ENCODE measurements around the gene PIN4. TPM values are rescaled to one million over a fixed set of nuclear protein-coding genes. Genes with fewer than 3 reads are reported as not detected.

The PIN4 gene
- total and polyA plus RNA-seq, 2 experiments from 2014 or later = 3.5 to 80.6 TPM

DNA sequence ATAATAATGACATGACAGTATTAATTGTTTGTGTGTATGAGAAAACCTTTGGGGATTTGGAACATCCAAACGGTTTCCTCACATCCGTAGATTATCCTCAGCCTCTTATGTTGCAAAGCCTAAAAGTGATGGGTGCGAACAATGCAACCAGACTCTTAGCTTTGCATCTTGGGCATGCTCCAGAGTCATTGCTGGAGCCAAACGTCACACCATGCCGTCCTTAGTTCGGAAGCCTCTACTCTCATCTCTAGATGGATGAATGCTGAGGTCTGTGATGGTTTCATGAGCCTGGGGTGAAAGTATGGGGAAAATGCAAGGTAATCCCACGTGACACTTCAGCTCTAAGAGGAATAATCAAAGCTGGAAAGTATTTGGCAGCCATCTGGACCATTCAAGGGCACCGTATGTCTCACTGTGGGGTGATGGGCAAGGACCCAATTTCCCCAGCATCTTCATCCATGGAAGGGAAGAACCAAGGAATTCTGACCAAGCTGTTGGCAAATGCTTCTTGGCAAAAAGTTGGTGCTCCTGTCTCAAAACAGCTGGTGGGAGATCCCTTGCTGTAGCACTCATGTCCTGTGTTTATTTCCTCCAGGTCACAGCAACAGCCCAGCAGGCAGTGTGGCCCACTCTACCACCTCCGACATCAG is 43.6 kb upstream of the PIN4 start (continued):
- TF ChIP-seq, protein P1, sequence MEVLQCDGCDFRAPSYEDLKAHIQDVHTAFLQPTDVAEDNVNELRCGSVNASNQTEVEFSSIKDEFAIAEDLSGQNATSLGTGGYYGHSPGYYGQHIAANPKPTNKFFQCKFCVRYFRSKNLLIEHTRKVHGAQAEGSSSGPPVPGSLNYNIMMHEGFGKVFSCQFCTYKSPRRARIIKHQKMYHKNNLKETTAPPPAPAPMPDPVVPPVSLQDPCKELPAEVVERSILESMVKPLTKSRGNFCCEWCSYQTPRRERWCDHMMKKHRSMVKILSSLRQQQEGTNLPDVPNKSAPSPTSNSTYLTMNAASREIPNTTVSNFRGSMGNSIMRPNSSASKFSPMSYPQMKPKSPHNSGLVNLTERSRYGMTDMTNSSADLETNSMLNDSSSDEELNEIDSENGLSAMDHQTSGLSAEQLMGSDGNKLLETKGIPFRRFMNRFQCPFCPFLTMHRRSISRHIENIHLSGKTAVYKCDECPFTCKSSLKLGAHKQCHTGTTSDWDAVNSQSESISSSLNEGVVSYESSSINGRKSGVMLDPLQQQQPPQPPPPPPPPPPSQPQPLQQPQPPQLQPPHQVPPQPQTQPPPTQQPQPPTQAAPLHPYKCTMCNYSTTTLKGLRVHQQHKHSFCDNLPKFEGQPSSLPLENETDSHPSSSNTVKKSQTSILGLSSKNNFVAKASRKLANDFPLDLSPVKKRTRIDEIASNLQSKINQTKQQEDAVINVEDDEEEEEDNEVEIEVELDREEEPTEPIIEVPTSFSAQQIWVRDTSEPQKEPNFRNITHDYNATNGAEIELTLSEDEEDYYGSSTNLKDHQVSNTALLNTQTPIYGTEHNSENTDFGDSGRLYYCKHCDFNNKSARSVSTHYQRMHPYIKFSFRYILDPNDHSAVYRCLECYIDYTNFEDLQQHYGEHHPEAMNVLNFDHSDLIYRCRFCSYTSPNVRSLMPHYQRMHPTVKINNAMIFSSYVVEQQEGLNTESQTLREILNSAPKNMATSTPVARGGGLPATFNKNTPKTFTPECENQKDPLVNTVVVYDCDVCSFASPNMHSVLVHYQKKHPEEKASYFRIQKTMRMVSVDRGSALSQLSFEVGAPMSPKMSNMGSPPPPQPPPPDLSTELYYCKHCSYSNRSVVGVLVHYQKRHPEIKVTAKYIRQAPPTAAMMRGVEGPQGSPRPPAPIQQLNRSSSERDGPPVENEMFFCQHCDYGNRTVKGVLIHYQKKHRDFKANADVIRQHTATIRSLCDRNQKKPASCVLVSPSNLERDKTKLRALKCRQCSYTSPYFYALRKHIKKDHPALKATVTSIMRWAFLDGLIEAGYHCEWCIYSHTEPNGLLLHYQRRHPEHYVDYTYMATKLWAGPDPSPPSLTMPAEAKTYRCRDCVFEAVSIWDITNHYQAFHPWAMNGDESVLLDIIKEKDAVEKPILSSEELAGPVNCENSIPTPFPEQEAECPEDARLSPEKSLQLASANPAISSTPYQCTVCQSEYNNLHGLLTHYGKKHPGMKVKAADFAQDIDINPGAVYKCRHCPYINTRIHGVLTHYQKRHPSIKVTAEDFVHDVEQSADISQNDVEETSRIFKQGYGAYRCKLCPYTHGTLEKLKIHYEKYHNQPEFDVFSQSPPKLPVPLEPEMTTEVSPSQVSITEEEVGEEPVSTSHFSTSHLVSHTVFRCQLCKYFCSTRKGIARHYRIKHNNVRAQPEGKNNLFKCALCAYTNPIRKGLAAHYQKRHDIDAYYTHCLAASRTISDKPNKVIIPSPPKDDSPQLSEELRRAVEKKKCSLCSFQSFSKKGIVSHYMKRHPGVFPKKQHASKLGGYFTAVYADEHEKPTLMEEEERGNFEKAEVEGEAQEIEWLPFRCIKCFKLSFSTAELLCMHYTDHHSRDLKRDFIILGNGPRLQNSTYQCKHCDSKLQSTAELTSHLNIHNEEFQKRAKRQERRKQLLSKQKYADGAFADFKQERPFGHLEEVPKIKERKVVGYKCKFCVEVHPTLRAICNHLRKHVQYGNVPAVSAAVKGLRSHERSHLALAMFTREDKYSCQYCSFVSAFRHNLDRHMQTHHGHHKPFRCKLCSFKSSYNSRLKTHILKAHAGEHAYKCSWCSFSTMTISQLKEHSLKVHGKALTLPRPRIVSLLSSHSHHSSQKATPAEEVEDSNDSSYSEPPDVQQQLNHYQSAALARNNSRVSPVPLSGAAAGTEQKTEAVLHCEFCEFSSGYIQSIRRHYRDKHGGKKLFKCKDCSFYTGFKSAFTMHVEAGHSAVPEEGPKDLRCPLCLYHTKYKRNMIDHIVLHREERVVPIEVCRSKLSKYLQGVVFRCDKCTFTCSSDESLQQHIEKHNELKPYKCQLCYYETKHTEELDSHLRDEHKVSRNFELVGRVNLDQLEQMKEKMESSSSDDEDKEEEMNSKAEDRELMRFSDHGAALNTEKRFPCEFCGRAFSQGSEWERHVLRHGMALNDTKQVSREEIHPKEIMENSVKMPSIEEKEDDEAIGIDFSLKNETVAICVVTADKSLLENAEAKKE (CRISPR knock-in tag; IDR thresholded peaks at IDR 0.05) = no peak
- TF ChIP-seq, protein P2, sequence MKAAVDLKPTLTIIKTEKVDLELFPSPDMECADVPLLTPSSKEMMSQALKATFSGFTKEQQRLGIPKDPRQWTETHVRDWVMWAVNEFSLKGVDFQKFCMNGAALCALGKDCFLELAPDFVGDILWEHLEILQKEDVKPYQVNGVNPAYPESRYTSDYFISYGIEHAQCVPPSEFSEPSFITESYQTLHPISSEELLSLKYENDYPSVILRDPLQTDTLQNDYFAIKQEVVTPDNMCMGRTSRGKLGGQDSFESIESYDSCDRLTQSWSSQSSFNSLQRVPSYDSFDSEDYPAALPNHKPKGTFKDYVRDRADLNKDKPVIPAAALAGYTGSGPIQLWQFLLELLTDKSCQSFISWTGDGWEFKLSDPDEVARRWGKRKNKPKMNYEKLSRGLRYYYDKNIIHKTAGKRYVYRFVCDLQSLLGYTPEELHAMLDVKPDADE (IDR thresholded peaks at IDR 0.05) = no peak
- TF ChIP-seq EZH2phosphoT487 (IDR thresholded peaks at IDR 0.05; ENCODE audit: unreplicated experiment) = no peak
- TF ChIP-seq JUNB (IDR thresholded peaks at IDR 0.05; ENCODE audit: unreplicated experiment) = no peak

DNA sequence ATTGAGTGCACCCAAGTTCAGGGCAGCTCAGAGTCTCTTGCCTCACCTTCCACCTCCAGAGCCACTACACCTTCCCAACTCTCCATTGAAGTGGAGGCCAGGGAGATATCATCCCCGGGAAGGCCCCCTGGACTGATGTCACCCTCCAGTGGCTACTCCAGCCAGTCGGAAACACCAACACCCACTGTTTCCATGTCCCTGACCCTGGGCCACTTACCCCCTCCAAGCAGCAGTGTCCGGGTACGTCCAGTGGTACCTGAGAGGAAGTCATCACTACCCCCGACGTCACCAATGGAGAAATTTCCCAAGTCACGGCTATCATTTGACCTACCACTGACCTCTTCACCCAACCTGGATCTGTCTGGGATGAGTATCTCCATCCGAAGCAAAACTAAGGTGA is 42.0 kb upstream of the PIN4 start:
- Mint-ChIP-seq H3K36me3 (ENCODE audit: low read depth) (peaks cover 26% of the 10 kb centered on the region), H3K4me1 (peaks cover 2% of the 10 kb centered on the region; the same call in 1 of the 3 replicates), H3K27me3 (ENCODE audit: insufficient read depth, low read depth, poor library complexity) (peaks cover 2% of the 10 kb centered on the region), H3K9me3 (no peaks in the 10 kb centered on the region; the same call in 2 of the 3 replicates), H3K4me3 (no peak overlapping the region), H3K27ac (no peak overlapping the region)
- H3K4me3 ChIP-seq = no peak overlapping the region
- H3K27me3 ChIP-seq (ENCODE audit: insufficient read depth) = no peaks in the 10 kb centered on the region
- no peaks in the 10 kb centered on the region for H4K20me1 ChIP-seq (replicated peaks; ENCODE audit: insufficient read depth)
- H3K27ac ChIP-seq (ENCODE audit: low read depth) = no peak overlapping the region
- H3K4me1 ChIP-seq (ENCODE audit: insufficient read depth) = no peaks in the 10 kb centered on the region
- no peaks in the 10 kb centered on the region for H3K9me2 ChIP-seq (ENCODE audit: insufficient read depth)
- ATAC-seq (no peak), DNase-seq (ENCODE audit: low spot score) (no peak)
- no peaks in the 10 kb centered on the region for H3K36me3 ChIP-seq (ENCODE audit: insufficient read depth)
- no peak overlapping the region for H3K4me2 ChIP-seq
- no peaks in the 10 kb centered on the region for H3F3A ChIP-seq (replicated peaks; ENCODE audit: low read depth)
- H3K79me2 ChIP-seq (replicated peaks; ENCODE audit: insufficient read depth) = no peaks in the 10 kb centered on the region
- H2AFZ ChIP-seq = no peak overlapping the region
- TF ChIP-seq CREB1 (CRISPR knock-in tag; IDR thresholded peaks at IDR 0.05; ENCODE audit: low read depth) = no peak
- TF ChIP-seq, protein P2 (IDR thresholded peaks at IDR 0.05) = no peak
- TF ChIP-seq POLR2AphosphoS5 (IDR thresholded peaks at IDR 0.05; ENCODE audit: low read depth) = no peak
- TF ChIP-seq NANOG (IDR thresholded peaks at IDR 0.05; ENCODE audit: borderline replicate concordance) = no peak
- TF ChIP-seq ZNF114 (CRISPR knock-in tag; IDR thresholded peaks at IDR 0.05) = no peak
- no peak for TF ChIP-seq EZH2 (IDR thresholded peaks at IDR 0.05; ENCODE audit: low read depth, unreplicated experiment)
- TF ChIP-seq, protein P3, sequence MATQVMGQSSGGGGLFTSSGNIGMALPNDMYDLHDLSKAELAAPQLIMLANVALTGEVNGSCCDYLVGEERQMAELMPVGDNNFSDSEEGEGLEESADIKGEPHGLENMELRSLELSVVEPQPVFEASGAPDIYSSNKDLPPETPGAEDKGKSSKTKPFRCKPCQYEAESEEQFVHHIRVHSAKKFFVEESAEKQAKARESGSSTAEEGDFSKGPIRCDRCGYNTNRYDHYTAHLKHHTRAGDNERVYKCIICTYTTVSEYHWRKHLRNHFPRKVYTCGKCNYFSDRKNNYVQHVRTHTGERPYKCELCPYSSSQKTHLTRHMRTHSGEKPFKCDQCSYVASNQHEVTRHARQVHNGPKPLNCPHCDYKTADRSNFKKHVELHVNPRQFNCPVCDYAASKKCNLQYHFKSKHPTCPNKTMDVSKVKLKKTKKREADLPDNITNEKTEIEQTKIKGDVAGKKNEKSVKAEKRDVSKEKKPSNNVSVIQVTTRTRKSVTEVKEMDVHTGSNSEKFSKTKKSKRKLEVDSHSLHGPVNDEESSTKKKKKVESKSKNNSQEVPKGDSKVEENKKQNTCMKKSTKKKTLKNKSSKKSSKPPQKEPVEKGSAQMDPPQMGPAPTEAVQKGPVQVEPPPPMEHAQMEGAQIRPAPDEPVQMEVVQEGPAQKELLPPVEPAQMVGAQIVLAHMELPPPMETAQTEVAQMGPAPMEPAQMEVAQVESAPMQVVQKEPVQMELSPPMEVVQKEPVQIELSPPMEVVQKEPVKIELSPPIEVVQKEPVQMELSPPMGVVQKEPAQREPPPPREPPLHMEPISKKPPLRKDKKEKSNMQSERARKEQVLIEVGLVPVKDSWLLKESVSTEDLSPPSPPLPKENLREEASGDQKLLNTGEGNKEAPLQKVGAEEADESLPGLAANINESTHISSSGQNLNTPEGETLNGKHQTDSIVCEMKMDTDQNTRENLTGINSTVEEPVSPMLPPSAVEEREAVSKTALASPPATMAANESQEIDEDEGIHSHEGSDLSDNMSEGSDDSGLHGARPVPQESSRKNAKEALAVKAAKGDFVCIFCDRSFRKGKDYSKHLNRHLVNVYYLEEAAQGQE (IDR thresholded peaks at IDR 0.05; ENCODE audit: unreplicated experiment) = no peak
- TF ChIP-seq, protein P4, sequence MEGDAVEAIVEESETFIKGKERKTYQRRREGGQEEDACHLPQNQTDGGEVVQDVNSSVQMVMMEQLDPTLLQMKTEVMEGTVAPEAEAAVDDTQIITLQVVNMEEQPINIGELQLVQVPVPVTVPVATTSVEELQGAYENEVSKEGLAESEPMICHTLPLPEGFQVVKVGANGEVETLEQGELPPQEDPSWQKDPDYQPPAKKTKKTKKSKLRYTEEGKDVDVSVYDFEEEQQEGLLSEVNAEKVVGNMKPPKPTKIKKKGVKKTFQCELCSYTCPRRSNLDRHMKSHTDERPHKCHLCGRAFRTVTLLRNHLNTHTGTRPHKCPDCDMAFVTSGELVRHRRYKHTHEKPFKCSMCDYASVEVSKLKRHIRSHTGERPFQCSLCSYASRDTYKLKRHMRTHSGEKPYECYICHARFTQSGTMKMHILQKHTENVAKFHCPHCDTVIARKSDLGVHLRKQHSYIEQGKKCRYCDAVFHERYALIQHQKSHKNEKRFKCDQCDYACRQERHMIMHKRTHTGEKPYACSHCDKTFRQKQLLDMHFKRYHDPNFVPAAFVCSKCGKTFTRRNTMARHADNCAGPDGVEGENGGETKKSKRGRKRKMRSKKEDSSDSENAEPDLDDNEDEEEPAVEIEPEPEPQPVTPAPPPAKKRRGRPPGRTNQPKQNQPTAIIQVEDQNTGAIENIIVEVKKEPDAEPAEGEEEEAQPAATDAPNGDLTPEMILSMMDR (conservative IDR thresholded peaks at IDR 0.05; ENCODE audit: low read depth in 2 of 2) = no peak

Data from GM23338 (cell line).